SK-N-SH (cell line): ENCODE results near the gene UPB1. TPM values are rescaled to one million over a fixed set of nuclear protein-coding genes. Genes with fewer than 3 reads are reported as not detected.

Source experiments
- CTCF ChIA-PET: fragments of 300-600, 350-600 bp; formaldehyde crosslinking; extraction: SDS; loops from one replicate; lab custom pipeline; 2021; lab: Yijun Ruan, JAX
- POLR2A ChIA-PET: fragments of 350-600 bp; sonication (Branson Sonifier 250); formaldehyde crosslinking; extraction: SDS; loops from one replicate; lab custom pipeline; 2020; ENCODE audit warnings: antibody characterized with exemption, inconsistent platforms; lab: Yijun Ruan, JAX
- DNase-seq: peaks from one replicate; pipeline ENCODE4 v3.0.0; 2012
- H2AFZ ChIP-seq: fragments of 200-600 bp; sonication (generic); 2 replicates; pipeline ENCODE4 v1.8.1; 2016; ENCODE audit warnings: antibody characterized with exemption, mild to moderate bottlenecking, low read depth
- H3F3A ChIP-seq: fragments of 200-600 bp; sonication (generic); replicated peaks from 2 replicates; pipeline ENCODE3; 2016; ENCODE audit warnings: antibody characterized with exemption, mild to moderate bottlenecking; ENCODE audit not compliant: insufficient read depth
- H3K27ac ChIP-seq, 2 experiments: fragments of 200-500 bp in 1 of 2; fragments of 200-600 bp in 1 of 2; sonication (Bioruptor generic) in 1 of 2; sonication (generic), shearing (Covaris generic) in 1 of 2; 2 replicates each; pipeline versions ENCODE4 v1.5.1 to v1.6.1; 2014 to 2016; ENCODE audit warnings: low read depth in 2 of 2, inconsistent platforms in 1 of 2, low read length in 1 of 2, mild to moderate bottlenecking in 1 of 2, mixed read lengths in 1 of 2
- H3K27me3 ChIP-seq: fragments of 200-600 bp; sonication (generic), shearing (Covaris generic); 2 replicates; pipeline ENCODE4 v1.6.1; 2016; ENCODE audit warnings: mixed run types; ENCODE audit not compliant: insufficient read depth
- H3K36me3 ChIP-seq, 2 experiments: fragments of 200-500 bp in 1 of 2; fragments of 200-600 bp in 1 of 2; sonication (Bioruptor generic) in 1 of 2; sonication (generic) in 1 of 2; replicated peaks in 1 of 2; 2 replicates each; pipeline versions ENCODE3 to v1.5.1; 2014 to 2016; ENCODE audit warnings: low read length in 1 of 2, mild to moderate bottlenecking in 1 of 2; ENCODE audit not compliant: insufficient read depth in 2 of 2, control insufficient read depth in 1 of 2
- H3K4me1 ChIP-seq, 2 experiments: fragments of 200-500 bp in 1 of 2; fragments of 200-600 bp in 1 of 2; sonication (Bioruptor generic) in 1 of 2; sonication (generic), shearing (Covaris generic) in 1 of 2; 2 replicates each; pipeline versions ENCODE4 v1.5.1 to v1.6.1; 2014 to 2016; ENCODE audit warnings: low read depth in 1 of 2, low read length in 1 of 2, mixed run types in 1 of 2; ENCODE audit not compliant: insufficient read depth in 2 of 2, control insufficient read depth in 1 of 2
- H3K4me2 ChIP-seq: fragments of 200-600 bp; sonication (generic), shearing (Covaris generic); 2 replicates; pipeline ENCODE4 v1.6.1; 2017; ENCODE audit warnings: mixed run types
- H3K4me3 ChIP-seq, 2 experiments: fragments of 200-500 bp in 1 of 2; fragments of 200-600 bp in 1 of 2; sonication (Bioruptor generic) in 1 of 2; sonication (generic), shearing (Covaris generic) in 1 of 2; 2 replicates each; pipeline versions ENCODE4 v1.5.1 to v1.8.1; 2014 to 2016; ENCODE audit warnings: low read depth in 2 of 2, inconsistent platforms in 1 of 2, low read length in 1 of 2, mild to moderate bottlenecking in 1 of 2, mixed read lengths in 1 of 2, moderate library complexity in 1 of 2
- H3K79me2 ChIP-seq: fragments of 200-600 bp; sonication (generic); 2 replicates; pipeline ENCODE4 v1.8.1; 2017; ENCODE audit warnings: mild to moderate bottlenecking; ENCODE audit not compliant: insufficient read depth
- H3K9ac ChIP-seq: fragments of 200-600 bp; sonication (generic); 2 replicates; pipeline ENCODE4 v1.6.1; 2017; ENCODE audit warnings: mixed run types
- H3K9me2 ChIP-seq: fragments of 200-600 bp; sonication (generic); 2 replicates; pipeline ENCODE4 v1.6.1; 2017; ENCODE audit warnings: mixed run types
- H3K9me3 ChIP-seq: fragments of 200-600 bp; sonication (generic); 2 replicates; pipeline ENCODE4 v1.6.1; 2017; ENCODE audit warnings: mixed run types, mild to moderate bottlenecking, moderate library complexity
- H4K20me1 ChIP-seq: fragments of 200-600 bp; sonication (generic); 2 replicates; pipeline ENCODE4 v1.6.1; 2017; ENCODE audit warnings: mild to moderate bottlenecking, mixed run types; ENCODE audit not compliant: insufficient read depth
- CHD2 ChIP-seq: fragments of 150-350 bp; IDR thresholded peaks from 2 replicates; pipeline ENCODE4 v1.6.1; 2018; ENCODE audit warnings: low read length; ENCODE audit not compliant: partially characterized antibody
- ELF1 ChIP-seq: IDR thresholded peaks from 2 replicates; pipeline ENCODE4 v1.4.0; 2012
- FOXM1 ChIP-seq: IDR thresholded peaks from 2 replicates; pipeline ENCODE4 v1.4.0; 2012; ENCODE audit warnings: low read depth, mild to moderate bottlenecking
- IRF3 ChIP-seq: fragments of 150-350 bp; IDR thresholded peaks from 2 replicates; pipeline ENCODE4 v1.6.1; 2016; ENCODE audit warnings: mild to moderate bottlenecking, low read depth, low read length
- JUND ChIP-seq: IDR thresholded peaks from 2 replicates; pipeline ENCODE4 v1.4.0; 2012
- MEF2A ChIP-seq: IDR thresholded peaks from 2 replicates; pipeline ENCODE4 v1.4.0; 2012; ENCODE audit warnings: low read depth, borderline replicate concordance
- RAD21 ChIP-seq: IDR thresholded peaks from 2 replicates; pipeline ENCODE4 v1.6.1; 2012; ENCODE audit warnings: mild to moderate bottlenecking, low read length
- REST ChIP-seq: IDR thresholded peaks from 2 replicates; pipeline ENCODE4 v1.6.1; 2012; ENCODE audit warnings: mild to moderate bottlenecking, low read depth, low read length, moderate library complexity
- RFX5 ChIP-seq: IDR thresholded peaks from 2 replicates; pipeline ENCODE4 v1.6.1; 2012; ENCODE audit warnings: mild to moderate bottlenecking, improper control_type of control experiment, low read length
- SIN3A ChIP-seq: IDR thresholded peaks from 2 replicates; pipeline ENCODE4 v1.6.1; 2012; ENCODE audit warnings: low read depth, mild to moderate bottlenecking, low read length, moderate library complexity, borderline replicate concordance
- SMC3 ChIP-seq: IDR thresholded peaks from 2 replicates; pipeline ENCODE4 v1.6.1; 2012; ENCODE audit warnings: low read depth, low read length, improper control_type of control experiment
- TCF12 ChIP-seq: IDR thresholded peaks from 2 replicates; pipeline ENCODE4 v1.4.0; 2012
- USF1 ChIP-seq: IDR thresholded peaks from 2 replicates; pipeline ENCODE4 v1.4.0; 2012; ENCODE audit warnings: low read depth, borderline replicate concordance
- YY1 ChIP-seq: IDR thresholded peaks from 2 replicates; pipeline ENCODE4 v1.4.0; 2012; ENCODE audit warnings: low read depth, mild to moderate bottlenecking
- WGBS: methylation state at CpG from one replicate; pipeline ENCODE4 v1.1.6; 2017; ENCODE audit warnings: low lambda C conversion rate; 5-methylcytosine and 5-hydroxymethylcytosine counted together
- polyA plus RNA-seq, 3 experiments: library from polyadenylated mRNA; depleted of rRNA; stranded (reverse); fragments of >200 nt; gene quantifications; 2 replicates each; pipeline ENCODE4 v1.2.3, GENCODE V29; 2012

The UPB1 gene
- polyA plus RNA-seq, 1 of the 3 experiments (the other 2 are of a cell fraction) = 0.30 TPM

- Histone ChIP-seq H3K4me3 (no peak overlapping the region), H3K27me3 (no peaks in the 10 kb centered on the region), H4K20me1 (no peaks in the 10 kb centered on the region), H3K4me1 (peaks cover 0 to 30% of the 10 kb centered on the region in 2 experiments; a peak in 1 of 4 replicates), H3K9me3 (no peaks in the 10 kb centered on the region), H3F3A (no peaks in the 10 kb centered on the region), H3K27ac (no peak overlapping the region), H2AFZ (no peak overlapping the region), H3K9ac (no peak overlapping the region), H3K36me3 (no peaks in the 10 kb centered on the region), H3K79me2 (no peaks in the 10 kb centered on the region), H3K9me2 (no peaks in the 10 kb centered on the region), H3K4me2 (no peak overlapping the region)
- CTCF ChIA-PET = interaction anchor here (0.6 kb wide), 1 partner anchor 257 kb away, joined by 4 read pairs; no protein-coding TSS in a partner anchor
- no peak for DNase-seq
- POLR2A ChIA-PET = no interaction called here
- TF ChIP-seq IRF3 (no peak), RAD21 (no peak), TCF12 (no peak), JUND (no peak), FOXM1 (no peak), MEF2A (no peak), CHD2 (no peak), YY1 (no peak), SMC3 (no peak), ELF1 (no peak)
- 94% methylated on average over 10 of the region's 11 CpGs for WGBS
Measured at GRCh38 chr22:24498824-24499223, 3.7 kb downstream of the UPB1 start.

- no peak overlapping the region for H3K4me3 ChIP-seq
- no peaks in the 10 kb centered on the region for H4K20me1 ChIP-seq
- ChIA-PET CTCF (interaction anchor here (1.0 kb wide), 1 partner anchor 76 kb away, joined by 4 read pairs; no protein-coding TSS in a partner anchor), POLR2A (interaction anchor here (0.6 to 1.1 kb wide), 2 partner anchors 10 to 31 kb away, joined by 3 to 4 read pairs; no protein-coding TSS in a partner anchor)
- no peaks in the 10 kb centered on the region for H3K9me2 ChIP-seq
- no peak for DNase-seq
- no peaks in the 10 kb centered on the region for H3K27me3 ChIP-seq
- H3F3A ChIP-seq = peaks cover 4% of the 10 kb centered on the region
- H3K9me3 ChIP-seq = no peaks in the 10 kb centered on the region
- no peak overlapping the region for H3K27ac ChIP-seq
- no peaks in the 10 kb centered on the region for H3K36me3 ChIP-seq
- peaks cover 0 to 30% of the 10 kb centered on the region in 2 experiments; a peak in 1 of 4 replicates for H3K4me1 ChIP-seq
- no peaks in the 10 kb centered on the region for H3K79me2 ChIP-seq
- H3K4me2 ChIP-seq = no peak overlapping the region
- no peak for TF ChIP-seq REST
- TF ChIP-seq RFX5 = no peak
- TF ChIP-seq SIN3A = no peak
- TF ChIP-seq IRF3 = no peak
- TF ChIP-seq YY1 = no peak
- no peak for TF ChIP-seq USF1
- 94% methylated on average over 10 of the region's 10 CpGs for WGBS
- H2AFZ ChIP-seq = no peak overlapping the region
- H3K9ac ChIP-seq = no peak overlapping the region
Measured at GRCh38 chr22:24499706-24500276, 4.7 kb downstream of the UPB1 start.
